GM23248 (cell line): Measurements from ENCODE around the gene MED15. TPM values are rescaled to one million over a fixed set of nuclear protein-coding genes. Genes with fewer than 3 reads are reported as not detected.

Source experiments
- DNase-seq: peaks from one replicate; pipeline ENCODE4 v3.0.0-alpha.2; 2015
- H2AFZ ChIP-seq: fragments of 200-600 bp; sonication (generic); 2 replicates; pipeline ENCODE4 v1.6.1; 2016; ENCODE audit warnings: antibody characterized with exemption
- H3F3A ChIP-seq: fragments of 200-600 bp; sonication (generic); 2 replicates; pipeline ENCODE4 v1.6.1; 2016; ENCODE audit warnings: mild to moderate bottlenecking, antibody characterized with exemption, mixed run types; ENCODE audit not compliant: insufficient read depth
- H3K27ac ChIP-seq: fragments of 200-600 bp; sonication (generic); 2 replicates; pipeline ENCODE4 v1.5.1; 2016; ENCODE audit warnings: mild to moderate bottlenecking
- H3K27me3 ChIP-seq: fragments of 200-600 bp; sonication (generic); replicated peaks from 2 replicates; pipeline ENCODE4 v1.6.1; 2016; ENCODE audit warnings: mild to moderate bottlenecking; ENCODE audit not compliant: insufficient read depth
- H3K36me3 ChIP-seq: fragments of 200-600 bp; sonication (generic); 2 replicates; pipeline ENCODE4 v1.6.1; 2016; ENCODE audit warnings: low read depth, mild to moderate bottlenecking
- H3K4me1 ChIP-seq: fragments of 200-600 bp; sonication (generic); 2 replicates; pipeline ENCODE4 v1.6.1; 2016; ENCODE audit warnings: mild to moderate bottlenecking; ENCODE audit not compliant: insufficient read depth
- H3K4me2 ChIP-seq: fragments of 200-600 bp; sonication (generic); one replicate; pipeline ENCODE4 v1.6.1; 2016; ENCODE audit warnings: mild to moderate bottlenecking; ENCODE audit not compliant: unreplicated experiment
- H3K4me3 ChIP-seq: fragments of 200-600 bp; sonication (generic); 2 replicates; pipeline ENCODE4 v1.5.1; 2016; ENCODE audit warnings: mild to moderate bottlenecking
- H3K79me2 ChIP-seq: fragments of 200-600 bp; sonication (generic); 2 replicates; pipeline ENCODE4 v1.6.1; 2016; ENCODE audit warnings: mild to moderate bottlenecking; ENCODE audit not compliant: insufficient read depth
- H3K9ac ChIP-seq: fragments of 200-600 bp; sonication (generic); 2 replicates; pipeline ENCODE4 v1.6.1; 2016; ENCODE audit warnings: mild to moderate bottlenecking
- H3K9me2 ChIP-seq: fragments of 200-600 bp; sonication (generic); 2 replicates; pipeline ENCODE4 v1.6.1; 2016; ENCODE audit warnings: mixed run types, mild to moderate bottlenecking, moderate library complexity; ENCODE audit not compliant: insufficient read depth
- H3K9me3 ChIP-seq: fragments of 200-600 bp; sonication (generic); one replicate; pipeline ENCODE4 v1.6.1; 2017; ENCODE audit warnings: low read depth
- H4K20me1 ChIP-seq: fragments of 200-600 bp; sonication (generic); 2 replicates; pipeline ENCODE4 v1.6.0; 2016; ENCODE audit not compliant: insufficient read depth
- EZH2 ChIP-seq: fragments of 200-600 bp; sonication (generic); IDR thresholded peaks from 2 replicates; pipeline ENCODE4 v1.6.1; 2018; ENCODE audit warnings: antibody characterized with exemption, mild to moderate bottlenecking; ENCODE audit not compliant: insufficient read depth, poor library complexity, severe bottlenecking
- EZH2phosphoT487 ChIP-seq: fragments of 200-600 bp; sonication (generic); IDR thresholded peaks from 2 replicates; pipeline ENCODE4 v1.6.1; 2018; ENCODE audit warnings: antibody characterized with exemption, moderate library complexity, mild to moderate bottlenecking, low read depth; ENCODE audit not compliant: insufficient read depth
- WGBS, 2 experiments: methylation state at CpG; one replicate each; pipeline ENCODE4 v1.1.6; 2015 to 2017; ENCODE audit warnings: low lambda C conversion rate in 2 of 2, low coverage in 1 of 2; ENCODE audit errors: missing lambda C conversion rate in 2 of 2; 5-methylcytosine and 5-hydroxymethylcytosine counted together
- in situ Hi-C: fragments of 300-500 bp; cut with MboI; formaldehyde crosslinking; loops from 2 replicates; pipeline ENCODE4 v1.15.0; 2020
- polyA plus RNA-seq: library from polyadenylated mRNA; unstranded; fragments of >200 nt; fragmentation: Nextera tagmentation; extraction: Ambion mirVana; gene quantifications from 2 replicates; pipeline ENCODE4 v1.2.1, GENCODE V29; 2016
- total RNA-seq: library from RNA; depleted of rRNA; stranded (reverse); fragments of >200 nt; shearing (Covaris generic); gene quantifications from 2 replicates; pipeline ENCODE4 v1.2.3, GENCODE V29; 2014

Gene MED15
- total and polyA plus RNA-seq, 2 experiments from 2014 or later, result 40.2 to 69.7 TPM

DNA sequence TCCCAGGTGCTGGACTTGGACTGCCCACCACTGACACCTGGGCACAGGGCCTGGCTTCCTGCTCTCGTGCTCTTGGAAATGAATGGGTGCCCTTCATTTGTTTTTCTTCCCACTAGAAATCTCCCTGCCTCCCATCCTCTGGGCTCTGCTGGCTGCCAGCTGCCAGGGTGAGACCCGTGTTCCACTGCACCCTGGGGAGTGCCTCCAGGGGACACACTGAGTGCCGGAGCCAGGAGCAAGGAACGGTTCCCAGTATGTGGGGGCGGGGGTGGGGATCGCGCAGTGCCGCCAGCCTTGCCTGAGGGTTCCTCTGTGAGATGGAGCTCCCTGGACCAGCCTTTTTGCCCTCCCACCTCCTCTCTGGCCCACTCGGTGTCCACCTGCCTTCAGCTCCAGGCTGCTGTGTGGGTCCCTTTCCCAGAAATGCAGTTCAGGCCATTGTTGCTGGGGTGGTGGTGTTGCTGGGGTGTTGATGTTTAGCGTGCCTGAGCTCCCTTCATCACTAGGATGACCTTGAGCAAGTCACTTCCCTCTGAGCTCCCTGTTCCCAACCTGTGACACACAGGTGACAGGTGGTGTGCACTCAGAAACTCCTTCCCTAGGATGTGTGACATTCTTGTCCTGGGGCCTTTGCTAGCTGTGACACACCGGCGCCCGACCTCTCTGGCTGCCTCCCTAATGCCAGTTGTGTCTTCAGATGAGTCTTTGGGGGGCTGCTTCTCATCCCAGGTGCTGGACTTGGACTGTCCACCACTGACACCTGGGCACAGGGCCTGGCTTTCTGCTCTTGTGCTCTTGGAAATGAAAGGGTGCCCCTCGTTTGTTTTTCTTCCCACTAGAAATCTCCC, 72.1 kb downstream of the MED15 start:
- in situ Hi-C loops, result no loop called here
- H3K36me3 ChIP-seq, result peaks cover 26% of the 10 kb centered on the region
- H3K9ac ChIP-seq, result no peak overlapping the region
- TF ChIP-seq EZH2 (no peak), EZH2phosphoT487 (no peak)
- WGBS, 2 experiments, result 77 to 78% methylated on average over 13 to 14 of the region's 14 CpGs
- H3K9me2 ChIP-seq, result no peaks in the 10 kb centered on the region
- no peaks in the 10 kb centered on the region for H3F3A ChIP-seq
- H3K9me3 ChIP-seq, result no peaks in the 10 kb centered on the region
- no peak for DNase-seq
- no peak overlapping the region for H3K4me3 ChIP-seq
- no peak overlapping the region for H3K4me2 ChIP-seq
- H3K27me3 ChIP-seq, result no peaks in the 10 kb centered on the region
- H2AFZ ChIP-seq, result no peak overlapping the region
- H4K20me1 ChIP-seq, result no peaks in the 10 kb centered on the region
- no peaks in the 10 kb centered on the region; the same call in 1 of the 2 replicates for H3K4me1 ChIP-seq
- peaks cover 93% of the 10 kb centered on the region for H3K79me2 ChIP-seq
- no peak overlapping the region for H3K27ac ChIP-seq

DNA sequence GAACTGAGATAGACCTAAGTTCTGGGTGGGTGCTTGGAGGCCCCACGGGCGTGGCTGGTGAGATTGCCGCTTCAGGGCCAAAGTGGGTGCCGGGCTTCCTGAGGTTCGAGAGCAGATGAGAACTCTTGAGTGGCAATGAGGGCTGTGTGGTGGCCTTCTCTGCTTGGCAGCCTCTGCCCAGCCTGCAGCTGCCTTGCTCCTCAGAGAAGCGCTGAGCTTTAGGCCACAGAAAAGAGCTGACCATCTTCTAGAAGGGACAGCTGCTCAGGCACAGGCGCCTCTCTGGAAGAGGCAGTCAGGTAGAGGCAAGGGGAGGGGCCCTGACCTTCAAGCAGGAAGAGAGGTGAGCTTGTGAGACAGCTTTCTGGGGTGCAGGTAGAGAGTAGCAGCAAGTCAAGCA, 72.8 kb downstream of the MED15 start:
- TF ChIP-seq EZH2phosphoT487 (no peak), EZH2 (no peak)

DNA sequence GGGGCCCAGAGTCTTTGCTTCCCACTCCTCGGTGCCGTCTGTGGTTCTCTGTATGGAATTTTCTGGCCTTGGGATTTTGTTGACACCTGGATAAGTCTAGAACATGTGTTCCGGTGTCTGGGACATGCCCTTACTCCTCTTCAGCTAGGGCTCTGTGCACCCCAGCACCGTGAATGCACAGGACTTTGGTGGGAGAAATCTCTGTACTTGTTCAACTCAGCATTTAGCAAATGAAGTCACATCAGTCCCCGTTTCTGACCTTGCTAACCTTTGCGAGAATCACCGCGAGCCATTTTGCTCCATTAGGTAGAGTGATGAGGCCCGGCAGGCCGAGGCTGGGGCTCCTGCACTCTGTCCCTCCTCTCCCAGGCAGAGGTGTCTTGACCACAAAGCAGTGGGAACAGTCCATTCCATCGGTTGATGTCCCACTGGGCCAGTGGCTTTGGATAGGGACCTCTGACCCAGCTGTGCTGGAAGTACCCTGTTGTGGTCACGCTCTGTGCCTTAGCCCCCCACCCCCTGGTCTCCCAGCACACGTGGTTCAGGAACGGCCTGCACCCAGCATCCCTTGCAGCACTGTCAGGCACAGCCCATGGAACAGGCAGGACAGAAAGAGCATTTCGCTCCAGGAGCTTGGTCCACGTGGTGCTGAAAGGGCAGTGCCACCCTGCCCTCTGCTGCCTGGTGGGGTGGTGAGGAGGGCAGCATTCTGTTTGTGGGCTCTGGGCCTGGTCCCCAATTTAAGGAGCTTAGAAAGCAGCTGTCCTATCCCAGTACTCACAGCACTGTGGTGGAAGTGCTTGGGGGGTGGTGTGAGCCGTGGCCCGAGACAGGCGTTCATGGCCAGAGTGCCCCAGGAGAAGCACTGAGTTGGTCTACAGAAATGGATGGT, 73.4 kb downstream of the MED15 start:
- in situ Hi-C loops, result no loop called here
- H3K79me2 ChIP-seq, result peaks cover 79% of the 10 kb centered on the region
- H3K36me3 ChIP-seq, result peaks cover 14% of the 10 kb centered on the region; the same call in 1 of the 2 replicates
- H3K27ac ChIP-seq, result no peak overlapping the region
- H3K9me2 ChIP-seq, result no peaks in the 10 kb centered on the region
- H3K4me1 ChIP-seq, result no peaks in the 10 kb centered on the region; the same call in 1 of the 2 replicates
- H3K27me3 ChIP-seq, result no peaks in the 10 kb centered on the region
- no peak overlapping the region for H3K9ac ChIP-seq
- no peaks in the 10 kb centered on the region for H3F3A ChIP-seq
- no peak overlapping the region for H3K4me3 ChIP-seq
- WGBS, 2 experiments, result 87 to 88% methylated on average over 18 to 19 of the region's 19 CpGs
- H4K20me1 ChIP-seq, result no peaks in the 10 kb centered on the region
- DNase-seq, result no peak
- TF ChIP-seq EZH2 (no peak), EZH2phosphoT487 (no peak)
- no peak overlapping the region for H3K4me2 ChIP-seq
- H2AFZ ChIP-seq, result no peak overlapping the region
- H3K9me3 ChIP-seq, result no peaks in the 10 kb centered on the region

More for the DNA sequence above, 72.8 kb downstream of the MED15 start:
- Histone ChIP-seq H3K36me3 (peaks cover 19% of the 10 kb centered on the region), H4K20me1 (no peaks in the 10 kb centered on the region), H3K4me1 (no peaks in the 10 kb centered on the region; the same call in 1 of the 2 replicates), H3K79me2 (peaks cover 86% of the 10 kb centered on the region), H3K4me3 (no peak overlapping the region), H3K9ac (no peak overlapping the region), H3F3A (no peaks in the 10 kb centered on the region), H3K27ac (no peak overlapping the region), H3K27me3 (no peaks in the 10 kb centered on the region), H3K9me2 (no peaks in the 10 kb centered on the region), H2AFZ (no peak overlapping the region), H3K4me2 (no peak overlapping the region), H3K9me3 (no peaks in the 10 kb centered on the region)
- in situ Hi-C loops, result no loop called here
- WGBS, 2 experiments, result 93% methylated on average over 7 of the region's 7 CpGs
- DNase-seq, result no peak

DNA sequence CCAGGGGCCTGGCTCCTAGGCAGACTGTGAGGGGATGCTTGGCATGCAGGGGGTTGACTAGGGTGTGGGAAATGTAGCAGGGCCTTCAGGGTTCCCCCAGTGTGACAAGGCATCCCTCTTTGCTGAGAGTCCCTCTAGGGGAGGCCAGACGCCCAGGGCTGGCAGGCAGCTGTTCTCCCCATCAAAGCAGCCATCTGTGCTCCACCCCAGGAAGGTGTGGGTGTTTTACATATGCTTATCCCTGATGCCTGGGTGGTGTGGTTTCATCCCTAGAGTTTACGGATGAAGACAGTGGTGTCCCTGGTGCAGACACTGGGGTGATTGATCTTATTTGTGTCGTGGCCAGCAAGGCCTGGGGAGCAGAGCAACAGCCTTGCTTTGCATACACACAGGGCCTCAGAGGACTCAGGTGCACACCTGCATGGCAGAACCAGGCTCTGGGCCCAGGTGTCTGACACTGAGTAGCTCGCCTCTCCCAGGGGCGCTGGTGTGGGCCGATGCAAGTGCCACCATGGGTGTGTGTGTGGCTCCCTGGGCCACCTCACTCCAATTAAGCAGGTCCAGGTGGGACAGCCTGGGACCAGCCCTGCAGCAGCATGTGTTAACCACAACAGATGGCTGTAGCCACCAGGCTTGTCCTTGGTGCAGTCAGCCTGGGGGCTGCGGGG, 74.2 kb downstream of the MED15 start:
- Histone ChIP-seq H3K36me3 (peaks cover 9% of the 10 kb centered on the region; the same call in 1 of the 2 replicates), H3K4me2 (no peak overlapping the region), H3K27ac (no peak overlapping the region), H3K4me3 (no peak overlapping the region), H3K79me2 (peaks cover 71% of the 10 kb centered on the region), H3F3A (no peaks in the 10 kb centered on the region), H2AFZ (no peak overlapping the region), H3K9me2 (no peaks in the 10 kb centered on the region), H3K27me3 (no peaks in the 10 kb centered on the region), H4K20me1 (no peaks in the 10 kb centered on the region), H3K9ac (no peak overlapping the region), H3K9me3 (no peaks in the 10 kb centered on the region), H3K4me1 (no peaks in the 10 kb centered on the region; the same call in 1 of the 2 replicates)
- in situ Hi-C loops, result no loop called here
- no peak for DNase-seq
- WGBS, 2 experiments, result 84 to 85% methylated on average over 7 of the region's 7 CpGs
- TF ChIP-seq EZH2 (no peak), EZH2phosphoT487 (no peak)
